Endodermal cell (in vitro differentiated cells): Measurements from ENCODE around the gene OPA1. TPM values are rescaled to one million over a fixed set of nuclear protein-coding genes. Genes with fewer than 3 reads are reported as not detected.

ENCODE experiments used
- DNase-seq: peaks from one replicate; pipeline ENCODE4 v3.0.0-alpha.2; 2017
- H3K27ac ChIP-seq: 2 replicates; pipeline ENCODE4 v1.5.1; 2013; ENCODE audit warnings: mild to moderate bottlenecking, low read depth, low read length, moderate library complexity
- H3K27me3 ChIP-seq: 2 replicates; pipeline ENCODE4 v1.6.1; 2013; ENCODE audit warnings: mild to moderate bottlenecking, low read length, moderate library complexity; ENCODE audit not compliant: insufficient read depth, control insufficient read depth, poor library complexity, severe bottlenecking
- H3K36me3 ChIP-seq: 2 replicates; pipeline ENCODE4 v1.7.0; 2013; ENCODE audit warnings: mild to moderate bottlenecking, low read length, moderate library complexity; ENCODE audit not compliant: control insufficient read depth, insufficient read depth
- H3K4me1 ChIP-seq: one replicate; pipeline ENCODE4 v1.7.0; 2013; ENCODE audit warnings: low read length; ENCODE audit not compliant: control insufficient read depth, insufficient read depth
- H3K4me3 ChIP-seq: 2 replicates; pipeline ENCODE4 v1.5.1; 2013; ENCODE audit warnings: mild to moderate bottlenecking, low read length, moderate library complexity
- H3K9ac ChIP-seq: 2 replicates; pipeline ENCODE4 v1.6.1; 2013; ENCODE audit warnings: mild to moderate bottlenecking, low read length, moderate library complexity; ENCODE audit not compliant: poor library complexity, severe bottlenecking; ENCODE audit errors: extremely low read depth
- H3K9me3 ChIP-seq: 2 replicates; pipeline ENCODE4 v1.6.1; 2013; ENCODE audit warnings: mild to moderate bottlenecking, low read length, moderate library complexity; ENCODE audit not compliant: control insufficient read depth
- H3K27ac Mint-ChIP-seq: 2 replicates; pipeline ENCODE4 v1.8.0; 2020; ENCODE audit warnings: mixed read lengths
- H3K27me3 Mint-ChIP-seq: 2 replicates; pipeline ENCODE4 v1.8.0; 2021; ENCODE audit warnings: mild to moderate bottlenecking, mixed read lengths; ENCODE audit not compliant: insufficient read depth
- H3K36me3 Mint-ChIP-seq: 2 replicates; pipeline ENCODE4 v1.8.0; 2020; ENCODE audit warnings: low read depth, mixed read lengths
- H3K4me1 Mint-ChIP-seq: 2 replicates; pipeline ENCODE4 v1.8.0; 2020; ENCODE audit warnings: mixed read lengths
- H3K4me3 Mint-ChIP-seq: 2 replicates; pipeline ENCODE4 v1.8.0; 2020; ENCODE audit warnings: mild to moderate bottlenecking, moderate library complexity, mixed read lengths
- H3K9me3 Mint-ChIP-seq: 2 replicates; pipeline ENCODE4 v1.8.0; 2020; ENCODE audit warnings: mild to moderate bottlenecking, mixed read lengths
- CTCF ChIP-seq: fragments of 200-600 bp; sonication (generic); conservative IDR thresholded peaks from 2 replicates; pipeline ENCODE4 v1.5.0; 2021; ENCODE audit warnings: antibody characterized with exemption, mild to moderate bottlenecking
- WGBS, 2 experiments: methylation state at CpG; one replicate each; pipeline versions ENCODE4 v1.1.5 to v1.1.7; 2013; ENCODE audit warnings: missing lambda C conversion rate in 2 of 2, mixed read lengths in 1 of 2; ENCODE audit not compliant: insufficient coverage in 1 of 2, insufficient read length in 1 of 2; 5-methylcytosine and 5-hydroxymethylcytosine counted together
- total RNA-seq, 2 donors: library from RNA; stranded (reverse); fragmentation: NEBNext Ultra II Directional in 1 of 2; extraction: Animal tissue kit (Norgen Biotek cat#: 25700) in 1 of 2; gene quantifications; 2 replicates in 1 of 2; 3 replicates in 1 of 2; pipeline ENCODE4 v1.2.1, GENCODE V29; 2021

Gene OPA1
- total RNA-seq, 2 donors from 2014 or later = 61.5 to 69.4 TPM

GRCh38 chr3:193710286-193711165 lies 117.5 kb downstream of the OPA1 start:
- Histone ChIP-seq H3K4me1 (no peaks in the 10 kb centered on the region), H3K9ac (no peak overlapping the region), H3K9me3 (peaks cover 29% of the 10 kb centered on the region), H3K36me3 (no peaks in the 10 kb centered on the region), H3K27me3 (no peaks in the 10 kb centered on the region), H3K27ac (peak overlapping the region; percentile 86), H3K4me3 (no peak overlapping the region)
- no peaks in the 10 kb centered on the region for H3K36me3 Mint-ChIP-seq
- peaks cover 14% of the 10 kb centered on the region for H3K4me1 Mint-ChIP-seq
- H3K27ac Mint-ChIP-seq = no peak overlapping the region
- TF ChIP-seq CTCF = no peak
- no peak for DNase-seq
- peaks cover 39% of the 10 kb centered on the region for H3K9me3 Mint-ChIP-seq
- WGBS, 2 experiments = 54 to 69% methylated on average over 13 to 18 of the region's 18 CpGs
- no peaks in the 10 kb centered on the region for H3K27me3 Mint-ChIP-seq
- no peak overlapping the region for H3K4me3 Mint-ChIP-seq

GRCh38 chr3:193711166-193711485 lies 118.1 kb downstream of the OPA1 start:
- no peak for DNase-seq
- WGBS, 2 experiments = 27 to 82% methylated on average over 6 to 8 of the region's 8 CpGs

GRCh38 chr3:193711523-193711963 lies 118.5 kb downstream of the OPA1 start:
- Mint-ChIP-seq H3K36me3 (peaks cover 7% of the 10 kb centered on the region), H3K4me1 (peaks cover 14% of the 10 kb centered on the region), H3K27ac (no peak overlapping the region), H3K27me3 (no peaks in the 10 kb centered on the region), H3K4me3 (no peak overlapping the region), H3K9me3 (peaks cover 49% of the 10 kb centered on the region)
- DNase-seq = no peak
- Histone ChIP-seq H3K4me1 (no peaks in the 10 kb centered on the region), H3K36me3 (no peaks in the 10 kb centered on the region), H3K27ac (peak overlapping the region; percentile 86), H3K27me3 (no peaks in the 10 kb centered on the region), H3K9ac (no peak overlapping the region), H3K4me3 (no peak overlapping the region), H3K9me3 (peaks cover 34% of the 10 kb centered on the region)
- no peak for TF ChIP-seq CTCF
- 72 to 88% methylated on average over 4 to 9 of the region's 9 CpGs for WGBS, 2 experiments

More at GRCh38 chr3:193711166-193711485, 118.1 kb downstream of the OPA1 start:
- no peaks in the 10 kb centered on the region for H3K27me3 ChIP-seq
- peaks cover 34% of the 10 kb centered on the region for H3K9me3 ChIP-seq
- H3K4me3 ChIP-seq = no peak overlapping the region
- no peaks in the 10 kb centered on the region for H3K4me1 ChIP-seq
- H3K27me3 Mint-ChIP-seq = no peaks in the 10 kb centered on the region
- peaks cover 4% of the 10 kb centered on the region for H3K36me3 Mint-ChIP-seq
- H3K27ac ChIP-seq = peak overlapping the region; percentile 86
- no peak overlapping the region for H3K27ac Mint-ChIP-seq
- no peak for TF ChIP-seq CTCF
- H3K9ac ChIP-seq = no peak overlapping the region
- H3K9me3 Mint-ChIP-seq = peaks cover 45% of the 10 kb centered on the region
- H3K4me3 Mint-ChIP-seq = no peak overlapping the region
- H3K36me3 ChIP-seq = no peaks in the 10 kb centered on the region
- H3K4me1 Mint-ChIP-seq = peaks cover 14% of the 10 kb centered on the region
